HepG2 (cell line): ENCODE results near the gene ZBTB7C. TPM values are rescaled to one million over a fixed set of nuclear protein-coding genes. Genes with fewer than 3 reads are reported as not detected.

Source experiments
- ATAC-seq: fragments of 200-7000 bp; cut with Tn5 transposase; 3 replicates; pipeline ENCODE4 v1.9.1; 2020; ENCODE audit warnings: mild to moderate bottlenecking, moderate library complexity
- BruUV-seq: library from RNA; stranded (reverse); fragments of 400-500 nt; replicated peaks from 2 replicates; lab custom pipeline; 2021; lab: Mats Ljungman, UMichigan
- CTCF ChIA-PET: fragments of 300-600 bp; formaldehyde crosslinking; extraction: SDS; loops from one replicate; lab custom pipeline; 2021; ENCODE audit warnings: low total read pairs, inconsistent platforms, low intra/inter-chr PET ratio; lab: Yijun Ruan, JAX
- POLR2A ChIA-PET: fragments of 350-600 bp; sonication (Branson Sonifier 250); formaldehyde crosslinking; loops from one replicate; lab custom pipeline; 2020; ENCODE audit warnings: antibody characterized with exemption, inconsistent platforms; lab: Yijun Ruan, JAX
- DNase-seq: peaks from one replicate; pipeline ENCODE4 v3.0.0-alpha.2; 2015; ENCODE audit warnings: low spot score
- FAIRE-seq: peaks from 3 replicates; lab custom pipeline; 2011; peaks lifted over from hg19 to GRCh38; lab: Jason Lieb, UNC
- H2AFZ ChIP-seq: one replicate; pipeline ENCODE4 v1.6.1; 2011; ENCODE audit warnings: low read length, inconsistent platforms
- H3K27ac ChIP-seq: fragments of 300-600 bp; 3 replicates; pipeline ENCODE4 v1.8.0; 2011; ENCODE audit warnings: mixed run types, mild to moderate bottlenecking, mixed read lengths, low read length, inconsistent platforms; ENCODE audit not compliant: insufficient read depth; ENCODE audit errors: extremely low read length
- H3K27me3 ChIP-seq, 2 experiments: fragments of 200-600 bp in 1 of 2; 2 replicates in 1 of 2; 3 replicates in 1 of 2; pipeline versions ENCODE4 v1.6.0 to v1.8.0; 2011; ENCODE audit warnings: low read length in 2 of 2, mild to moderate bottlenecking in 2 of 2, moderate library complexity in 2 of 2, inconsistent platforms in 1 of 2; ENCODE audit not compliant: insufficient read depth in 2 of 2, control insufficient read depth in 1 of 2
- H3K36me3 ChIP-seq, 2 experiments: fragments of 200-600 bp in 1 of 2; replicated peaks in 1 of 2; 2 replicates in 1 of 2; 3 replicates in 1 of 2; pipeline versions ENCODE4 v1.5.1 to v1.8.0; 2011; ENCODE audit warnings: low read length in 2 of 2, inconsistent platforms in 1 of 2; ENCODE audit not compliant: insufficient read depth in 2 of 2, control insufficient read depth in 1 of 2
- H3K4me1 ChIP-seq: 2 replicates; pipeline ENCODE4 v1.5.1; 2012; ENCODE audit warnings: low read length, inconsistent platforms; ENCODE audit not compliant: insufficient read depth
- H3K4me2 ChIP-seq: 2 replicates; pipeline ENCODE4 v1.6.0; 2011; ENCODE audit warnings: low read depth, low read length, inconsistent platforms
- H3K4me3 ChIP-seq, 3 experiments: fragments of 200-600 bp in 1 of 3; sonication (generic), shearing (Covaris generic) in 1 of 3; replicated peaks in 1 of 3; 2 replicates each; pipeline ENCODE4 v1.5.1; 2011 to 2016; ENCODE audit warnings: low read length in 3 of 3, inconsistent platforms in 2 of 3, low read depth in 2 of 3, mild to moderate bottlenecking in 2 of 3, control low read depth in 1 of 3, mixed read lengths in 1 of 3; ENCODE audit not compliant: insufficient read depth in 1 of 3
- H3K79me2 ChIP-seq: one replicate; pipeline ENCODE4 v1.6.1; 2011; ENCODE audit warnings: low read length, inconsistent platforms; ENCODE audit not compliant: insufficient read depth
- H3K9ac ChIP-seq: 2 replicates; pipeline ENCODE4 v1.6.0; 2011; ENCODE audit warnings: mild to moderate bottlenecking, low read depth, low read length, inconsistent platforms; ENCODE audit not compliant: insufficient read depth
- H3K9me3 ChIP-seq: 2 replicates; pipeline ENCODE4 v1.5.1; 2012; ENCODE audit warnings: mild to moderate bottlenecking, low read length
- H4K20me1 ChIP-seq: 2 replicates; pipeline ENCODE4 v1.6.0; 2011; ENCODE audit warnings: inconsistent platforms, mild to moderate bottlenecking, low read length, moderate library complexity; ENCODE audit not compliant: insufficient read depth
- AHR ChIP-seq: IDR thresholded peaks from 2 replicates; pipeline ENCODE4 v1.6.1; 2018; ENCODE audit warnings: missing genetic modification reagents, missing compliant biosample characterization
- EED ChIP-seq: sonication (generic); formaldehyde crosslinking; IDR thresholded peaks from 2 replicates; pipeline ENCODE4 v1.5.0; 2020; ENCODE audit warnings: mild to moderate bottlenecking, missing genetic modification reagents
- HOXA3 ChIP-seq: sonication (generic); formaldehyde crosslinking; IDR thresholded peaks from 2 replicates; pipeline ENCODE4 v1.5.0; 2020; ENCODE audit warnings: missing genetic modification reagents
- SP4 ChIP-seq: sonication (generic); formaldehyde crosslinking; IDR thresholded peaks from 2 replicates; pipeline ENCODE4 v1.8.1; 2023; ENCODE audit warnings: mild to moderate bottlenecking, missing genetic modification reagents
- TGIF2 ChIP-seq: IDR thresholded peaks from 2 replicates; pipeline ENCODE4 v1.6.1; 2016; ENCODE audit warnings: control low read depth, missing compliant biosample characterization
- ZNF230 ChIP-seq: sonication (generic); formaldehyde crosslinking; IDR thresholded peaks from 2 replicates; pipeline ENCODE4 v1.4.0; 2020; ENCODE audit warnings: mild to moderate bottlenecking, missing genetic modification reagents
- ZNF251 ChIP-seq: sonication (generic); formaldehyde crosslinking; IDR thresholded peaks from 2 replicates; pipeline ENCODE4 v1.9.0; 2021; ENCODE audit warnings: mild to moderate bottlenecking, missing genetic modification reagents
- ZNF382 ChIP-seq: sonication (generic); formaldehyde crosslinking; IDR thresholded peaks from 2 replicates; pipeline ENCODE4 v1.5.0; 2020; ENCODE audit warnings: missing genetic modification reagents, mild to moderate bottlenecking, borderline replicate concordance
- ZNF609 ChIP-seq: sonication (generic); formaldehyde crosslinking; IDR thresholded peaks from 2 replicates; pipeline ENCODE4 v1.4.0; 2020; ENCODE audit warnings: mild to moderate bottlenecking, missing genetic modification reagents, borderline replicate concordance
- ZNF713 ChIP-seq: sonication (generic); formaldehyde crosslinking; IDR thresholded peaks from 2 replicates; pipeline ENCODE4 v1.4.0; 2020; ENCODE audit warnings: mild to moderate bottlenecking, missing genetic modification reagents
- ZNF792 ChIP-seq: IDR thresholded peaks from 2 replicates; pipeline ENCODE4 v1.6.1; 2016
- WGBS: methylation state at CpG from one replicate; pipeline ENCODE4 v1.1.6; 2017; ENCODE audit warnings: low lambda C conversion rate; 5-methylcytosine and 5-hydroxymethylcytosine counted together
- in situ Hi-C: cut with HindIII; loops from 2 replicates; pipeline ENCODE4 v1.10.0; 2017; ENCODE audit warnings: low pct_unique_long_range_greater_than_20kb; ENCODE audit not compliant: extremely low pct_ligation_motif_present
- intact Hi-C: fragments of 100-400 bp; cut with micrococcal nuclease; formaldehyde crosslinking; loops from one replicate; pipeline ENCODE4 v1.10.0; 2022; ENCODE audit not compliant: unreplicated experiment
- polyA plus RNA-seq, 8 experiments: library from polyadenylated mRNA; depleted of rRNA in 3 of 8; stranded (reverse) in 7 of 8; unstranded in 1 of 8; fragments of >200 nt; fragmentation: Illumina TruSeq in 4 of 8; extraction: Trizol in 4 of 8; gene quantifications; 2 replicates each; pipeline versions ENCODE4 v1.2.1 to v1.2.3, GENCODE V29; 2011 to 2016; ENCODE audit warnings: low read depth in 4 of 8, missing spikeins in 1 of 8, mixed read lengths in 1 of 8; ENCODE audit not compliant: insufficient read depth in 1 of 8
- total RNA-seq, 5 experiments: library from RNA; depleted of rRNA; stranded (reverse); fragments of >200 nt; fragmentation: Illumina TruSeq; extraction: Trizol; gene quantifications; 2 replicates each; pipeline ENCODE4 v1.2.3, GENCODE V29; 2016; ENCODE audit warnings: low read depth in 1 of 5

Gene ZBTB7C
- total and polyA plus RNA-seq, 2 of the 13 experiments (the other 11 are each of a cell fraction or from before 2014, with no cell fraction given) = 0.01 to 0.04 TPM

GRCh38 chr18:48045744-48046143 lies 363.4 kb downstream of the ZBTB7C start:
- H4K20me1 ChIP-seq = no peaks in the 10 kb centered on the region
- H3K9ac ChIP-seq = no peak overlapping the region
- in situ Hi-C loops = no loop called here
- no peaks in the 10 kb centered on the region for H3K9me3 ChIP-seq
- no peak overlapping the region for H3K4me3 ChIP-seq
- H3K27me3 ChIP-seq = peaks cover 0 to 2% of the 10 kb centered on the region in 2 experiments; a peak in 2 of 5 replicates
- no peak for FAIRE-seq
- ChIA-PET POLR2A (no interaction called here), CTCF (no interaction called here)
- H3K36me3 ChIP-seq = no peaks in the 10 kb centered on the region
- WGBS = no CpG with 5 or more reads among the region's 2 CpGs
- no peak overlapping the region for H2AFZ ChIP-seq
- BruUV-seq = no TSS peak
- H3K4me1 ChIP-seq = no peaks in the 10 kb centered on the region
- H3K27ac ChIP-seq = no peak overlapping the region
- no peak for DNase-seq
- intact Hi-C loops = no loop called here
- TF ChIP-seq ZNF251 (CRISPR knock-in tag) (no peak), SP4 (CRISPR knock-in tag) (no peak), TGIF2 (CRISPR knock-in tag) (no peak), ZNF382 (CRISPR knock-in tag) (no peak), AHR (CRISPR knock-in tag) (no peak), HOXA3 (no peak), ZNF230 (CRISPR knock-in tag) (no peak), EED (no peak), ZNF713 (CRISPR knock-in tag) (no peak), ZNF792 (CRISPR knock-in tag) (no peak), ZNF609 (CRISPR knock-in tag) (no peak)
- no peak overlapping the region for H3K4me2 ChIP-seq
- H3K79me2 ChIP-seq = no peaks in the 10 kb centered on the region
- ATAC-seq = no peak
